CD1c-positive myeloid dendritic cell (primary cell): ENCODE data around the gene ATAD5.
"Not testable (repeated sequence)": the region's sequence is repeated elsewhere in the genome, so short reads cannot be mapped to it uniquely, and the experiment has no call there.

Experiments used
- DNase-seq: peaks from one replicate; pipeline ENCODE4 v3.0.0-alpha.2; 2016; ENCODE audit errors: extremely low spot score

The ATAD5 gene

DNA sequence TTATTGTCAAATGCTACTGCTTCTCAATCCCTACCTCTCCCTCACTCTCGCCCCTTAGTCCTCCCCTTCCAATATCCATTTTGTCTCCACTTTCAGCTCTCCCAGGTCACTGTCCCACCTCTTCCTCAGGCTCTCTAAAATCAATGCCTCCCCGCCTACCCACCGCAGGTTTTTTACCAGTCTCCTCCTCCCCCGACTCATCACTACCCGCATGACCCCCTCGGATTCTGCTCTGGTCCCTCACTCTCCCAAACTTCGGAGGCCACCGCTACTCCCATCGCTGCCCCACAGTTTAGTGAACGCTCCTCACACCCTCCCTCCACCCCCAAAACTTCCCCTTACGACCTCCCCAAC lies 7.8 kb upstream of the ATAD5 start:
- DNase-seq = no peak

DNA sequence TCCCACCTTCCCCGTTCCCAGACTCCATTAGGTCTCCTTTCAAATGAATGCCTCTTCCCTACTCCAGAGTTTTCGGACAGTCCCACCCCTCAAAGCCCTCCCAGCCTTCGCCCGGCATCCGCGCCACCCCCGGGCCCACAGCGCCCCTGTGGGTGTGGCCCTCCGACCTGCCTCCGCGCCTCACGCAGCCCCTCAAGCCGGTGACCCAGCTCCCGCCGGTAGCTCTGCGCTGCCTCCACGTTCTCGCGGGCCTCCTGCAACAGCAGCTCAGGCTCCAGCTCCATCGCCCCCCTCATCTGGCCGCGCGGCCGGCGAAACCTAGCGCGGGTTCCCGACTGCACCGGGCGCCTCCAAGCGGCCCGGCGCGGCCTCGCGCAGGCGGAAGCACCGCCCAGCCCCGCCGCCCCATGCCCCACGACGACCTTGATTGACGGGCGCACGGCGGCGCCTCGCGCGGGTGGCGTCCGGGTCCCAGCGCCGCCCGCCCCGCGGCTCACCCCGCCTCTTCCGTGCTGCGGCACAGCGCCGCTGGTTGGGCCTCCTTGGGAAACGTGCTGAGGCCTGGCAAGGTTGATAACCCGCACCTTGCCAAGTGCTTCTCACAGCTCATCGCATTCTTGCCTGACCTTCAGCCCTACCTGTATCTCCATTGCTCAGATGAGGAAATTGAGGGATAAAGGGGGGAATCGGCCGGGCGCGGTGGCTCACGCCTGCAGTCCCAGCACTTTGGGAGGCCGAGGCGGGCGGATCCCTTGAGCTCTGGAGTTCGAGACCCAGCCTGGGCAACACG lies 7.2 kb upstream of the ATAD5 start, which contains the start of gene CRLF3:
Gene CRLF3 (minus strand): TSS at position 337 of the 790 bp plus-strand sequence. CDS start 41 bp downstream, at position 296.
- DNase-seq = peak; percentile 96

DNA sequence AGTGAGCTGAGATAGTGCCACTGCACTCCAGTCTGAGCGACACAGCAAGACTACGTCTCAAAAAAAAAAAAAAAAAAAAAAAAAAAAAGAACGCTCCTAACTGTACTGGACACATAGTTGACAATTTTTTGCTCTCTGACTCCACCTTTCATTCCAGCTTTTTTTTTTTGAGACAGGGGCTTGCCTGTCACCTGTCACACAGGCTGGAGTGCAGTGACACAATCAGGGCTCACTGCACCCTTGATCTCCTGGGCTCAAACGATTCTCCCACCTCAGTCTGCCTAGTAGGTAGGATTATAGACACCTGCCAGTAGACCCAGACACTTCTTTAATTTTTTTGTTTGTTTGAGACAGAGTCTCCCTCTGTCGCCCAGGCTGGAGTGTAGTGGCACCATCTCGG lies 4.7 kb upstream of the ATAD5 start:
- DNase-seq = no peak

DNA sequence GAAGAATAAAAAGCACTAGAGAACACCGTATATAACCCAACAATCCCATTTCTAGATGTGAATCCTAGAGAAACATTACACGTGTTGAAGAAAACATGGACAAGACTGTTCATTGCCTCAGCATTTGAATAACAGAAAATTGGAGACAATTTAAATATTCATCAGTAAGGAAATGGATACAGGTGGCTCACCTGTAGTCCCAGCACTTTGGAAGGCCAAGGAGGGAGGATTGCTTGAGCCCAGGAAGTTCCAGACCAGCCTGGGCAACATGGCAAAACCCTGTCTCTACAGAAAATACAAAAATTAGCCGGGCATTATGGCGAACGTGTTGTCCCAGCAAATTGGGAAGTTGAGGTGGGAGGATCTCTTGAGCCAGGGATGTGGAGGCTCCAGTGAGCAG lies 2.7 kb upstream of the ATAD5 start:
- no peak for DNase-seq

DNA sequence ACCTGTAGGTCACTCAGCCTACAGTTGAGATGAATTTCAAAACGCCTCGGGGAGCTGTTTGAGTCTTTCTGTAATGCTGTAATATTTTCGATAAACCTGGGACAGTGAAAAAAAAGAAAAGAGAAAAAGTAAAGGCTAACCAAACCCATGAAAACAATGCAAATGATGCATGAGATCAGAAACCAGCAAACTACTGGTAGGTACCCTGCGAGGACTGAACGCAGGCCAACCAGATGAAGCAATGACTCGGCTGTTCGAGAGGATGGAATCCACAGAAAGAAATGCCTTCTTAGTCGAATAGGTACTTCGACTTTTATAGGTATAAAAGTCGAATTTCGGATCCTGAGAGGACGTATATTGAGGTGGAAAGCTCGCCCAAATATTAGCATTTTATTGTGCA lies 509 bp upstream of the ATAD5 start:
- DNase-seq = no peak

DNA sequence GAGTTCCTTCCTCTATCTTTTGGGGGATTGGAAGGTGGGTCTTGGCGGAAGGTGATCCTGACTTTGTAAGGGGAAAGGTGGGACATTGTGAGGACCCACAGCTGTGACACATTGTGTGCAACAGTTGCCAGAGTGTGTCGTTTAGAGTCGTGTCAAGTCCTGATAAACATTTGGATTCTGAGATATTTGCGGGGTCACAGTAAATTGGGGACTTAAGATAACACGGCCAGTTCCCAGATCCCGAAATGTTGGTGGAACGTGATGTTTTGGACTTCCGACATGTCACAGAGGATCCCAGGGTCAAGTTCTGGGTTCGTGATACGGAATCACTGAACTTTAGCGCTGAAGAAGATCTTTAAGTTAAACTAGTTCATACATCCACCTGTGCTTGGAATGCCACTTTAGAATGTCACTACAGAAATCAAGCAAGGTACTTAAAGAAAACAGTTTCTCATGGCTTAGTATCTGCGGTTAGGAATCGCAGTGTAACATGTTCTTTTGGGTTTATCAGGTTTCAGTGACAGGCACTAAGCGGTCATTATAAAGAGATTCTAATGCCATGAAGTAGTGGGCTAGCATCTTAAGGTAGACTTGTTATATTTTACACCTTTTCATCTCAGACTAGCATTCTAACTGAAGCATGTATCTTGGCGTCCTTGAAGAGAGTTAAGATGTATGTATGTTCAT lies 815 bp downstream of the ATAD5 start:
- no peak for DNase-seq

DNA sequence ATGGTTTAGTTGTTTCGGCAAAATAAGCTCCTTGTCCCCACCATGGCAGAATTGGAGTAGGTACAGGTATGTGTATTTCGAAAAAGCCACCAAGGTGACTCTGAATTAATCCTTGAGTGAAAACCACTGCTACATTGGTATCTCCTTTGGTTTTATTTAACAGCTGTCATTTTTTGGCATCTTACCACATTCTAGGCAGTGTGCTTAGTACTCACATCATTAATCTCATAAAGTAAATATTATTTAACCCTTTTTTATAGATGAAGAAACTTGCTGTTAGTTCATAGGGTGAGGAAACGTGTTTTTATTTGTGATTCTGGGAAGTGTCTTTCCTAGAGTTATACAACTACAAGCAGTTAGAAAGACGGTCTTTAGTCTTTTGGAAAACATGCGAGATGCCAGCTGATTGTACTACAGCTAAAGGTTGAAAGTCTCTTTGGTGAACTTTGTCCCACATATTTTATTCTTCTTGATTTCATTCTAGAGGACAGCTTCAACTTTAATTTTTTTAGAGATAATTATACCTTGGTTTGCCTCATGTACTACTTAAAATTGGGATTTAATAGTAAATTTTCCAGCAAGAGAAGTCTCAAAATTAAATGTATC lies 6.5 kb downstream of the ATAD5 start:
- no peak for DNase-seq

DNA sequence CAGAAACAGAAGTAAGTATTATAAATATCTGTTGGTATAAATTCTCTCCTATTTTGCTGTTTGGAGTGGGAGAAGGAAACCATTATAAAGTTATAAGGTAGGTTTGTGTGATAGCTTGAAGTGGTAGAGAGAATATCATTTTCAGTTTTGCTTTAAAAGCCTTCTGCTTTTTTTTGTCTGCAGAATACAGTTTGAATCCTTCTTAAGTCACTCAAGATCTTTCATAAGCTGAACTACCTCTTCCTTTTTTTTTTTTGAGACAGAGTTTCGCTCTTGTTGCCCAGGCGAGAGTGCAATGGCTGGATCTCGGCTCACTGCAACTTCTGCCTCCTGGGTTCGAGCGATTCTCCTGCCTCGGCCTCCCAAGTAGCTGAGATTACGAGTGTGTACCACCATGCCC lies 9.0 kb downstream of the ATAD5 start:
- peak; percentile 70 for DNase-seq

DNA sequence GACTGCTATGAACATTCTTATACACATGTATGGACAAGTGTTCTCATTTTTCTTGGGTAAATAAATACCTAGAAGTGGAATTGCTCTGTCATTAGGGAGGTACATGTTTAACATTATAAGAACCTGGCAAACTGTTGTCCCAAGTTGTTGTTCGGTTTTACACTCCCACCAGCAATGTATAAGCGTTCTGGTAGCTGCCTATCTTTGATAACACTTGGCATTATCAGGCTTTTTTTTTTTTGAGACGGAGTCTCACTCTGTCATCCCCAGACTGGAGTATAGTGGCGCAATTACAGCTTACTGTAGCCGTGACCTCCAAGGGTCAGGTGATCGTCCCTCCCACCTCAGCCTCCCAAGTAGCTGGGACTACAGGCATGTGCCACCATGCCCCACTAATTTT lies 16.3 kb downstream of the ATAD5 start:
- DNase-seq = no peak

DNA sequence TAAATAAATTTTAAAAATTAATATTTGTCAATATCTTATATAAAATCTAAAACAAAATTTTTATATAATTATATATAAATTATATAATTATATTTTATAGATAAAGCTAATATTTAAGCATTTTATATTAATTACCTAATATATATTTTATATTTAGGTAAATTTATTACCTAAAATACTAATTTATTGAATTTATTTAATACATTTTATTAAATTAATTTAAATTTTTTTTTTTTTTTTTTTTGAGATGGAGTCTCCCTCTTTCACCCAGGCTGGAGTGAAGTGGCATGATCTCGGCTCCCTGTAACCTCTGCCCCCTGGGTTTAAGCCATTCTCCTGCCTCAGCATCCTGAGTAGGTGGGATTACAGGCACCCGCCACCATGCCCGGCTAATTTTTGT lies 22.4 kb downstream of the ATAD5 start:
- no peak for DNase-seq

DNA sequence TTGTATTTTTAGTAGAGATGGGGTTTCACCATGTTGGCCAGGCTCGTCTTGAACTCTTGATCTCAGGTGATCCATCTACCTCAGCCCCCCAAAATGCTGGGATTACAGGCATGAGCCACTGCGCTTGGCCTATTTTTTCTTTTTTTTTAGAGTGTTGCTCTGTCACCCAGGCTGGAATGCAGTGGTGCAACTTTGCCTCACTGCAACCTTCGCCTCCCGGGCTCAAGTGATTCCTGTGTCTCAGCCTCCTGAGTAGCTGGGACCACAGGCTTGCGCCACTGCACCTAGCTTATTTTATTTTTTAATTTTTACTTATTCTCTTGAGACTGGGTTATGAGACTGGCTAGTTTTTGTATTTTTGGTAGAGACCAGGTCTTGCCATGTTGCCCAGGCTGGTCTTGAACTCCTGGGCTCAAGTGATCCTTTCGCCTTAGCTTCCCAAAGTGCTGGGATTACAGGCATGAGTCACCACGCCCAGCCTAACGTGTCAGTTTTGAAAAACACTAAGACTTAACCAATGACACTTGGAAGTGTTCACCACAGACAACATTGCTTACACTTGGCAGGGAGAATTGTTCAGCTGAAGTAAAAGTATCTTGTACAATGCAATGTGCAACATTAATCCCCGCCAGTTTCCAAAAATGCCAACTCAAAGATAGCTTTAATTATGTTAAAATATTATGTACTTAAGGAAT lies 26.9 kb downstream of the ATAD5 start:
- DNase-seq = no peak

DNA sequence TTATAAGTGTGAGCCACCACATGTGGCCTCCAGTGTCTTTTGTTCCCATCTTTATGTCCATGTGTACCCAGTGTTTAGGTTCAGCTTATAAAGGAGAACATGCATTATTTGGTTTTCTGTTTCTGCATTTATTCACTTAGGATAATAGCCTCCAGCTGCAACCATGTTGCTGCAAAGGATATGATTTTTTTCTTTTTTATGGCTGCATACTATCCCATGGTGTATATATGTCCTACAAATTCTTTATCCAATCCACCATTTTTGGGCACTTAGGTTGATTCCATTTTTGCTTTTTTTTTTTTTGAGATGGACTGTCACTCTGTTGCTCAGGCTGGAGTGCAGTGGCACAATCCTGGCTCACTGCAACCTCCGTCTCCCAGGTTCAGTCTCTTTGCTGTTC lies 32.9 kb downstream of the ATAD5 start:
- no peak for DNase-seq

DNA sequence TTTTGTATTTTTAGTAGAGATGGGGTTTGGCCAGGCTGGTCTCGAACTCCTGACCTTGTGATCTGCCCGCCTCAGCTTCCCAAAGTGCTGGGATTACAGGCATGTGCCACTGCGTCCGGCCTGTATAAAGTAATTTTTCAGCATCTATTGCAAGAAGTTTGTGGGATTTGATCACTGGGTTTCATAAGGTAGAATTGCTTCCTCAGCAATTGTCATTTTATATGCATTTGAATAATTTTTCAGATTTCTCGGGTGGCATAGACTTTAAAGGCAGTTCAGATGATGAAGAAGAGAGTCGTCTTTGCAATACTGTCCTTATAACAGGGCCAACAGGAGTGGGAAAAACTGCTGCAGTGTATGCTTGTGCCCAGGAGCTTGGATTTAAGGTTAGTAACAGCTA lies 37.2 kb downstream of the ATAD5 start:
- no peak for DNase-seq

DNA sequence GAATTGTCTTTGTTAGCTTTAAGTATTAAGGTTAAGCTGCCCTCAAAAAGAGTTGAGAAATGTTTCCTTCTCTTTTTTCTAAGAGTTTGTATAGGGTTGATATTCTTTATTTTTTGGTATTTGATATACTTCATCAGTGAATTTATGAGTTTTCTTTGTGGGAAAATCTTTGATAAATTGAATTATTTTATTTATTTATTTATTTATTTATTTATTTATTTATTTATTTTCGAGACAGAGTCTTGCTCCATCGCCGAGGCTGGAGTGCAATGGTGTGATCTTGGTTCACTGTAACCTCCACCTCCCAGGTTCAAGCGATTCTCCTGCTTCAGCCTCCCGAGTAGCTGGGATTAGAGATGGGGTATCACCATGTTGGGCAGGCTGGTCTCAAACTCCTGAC lies 54.4 kb downstream of the ATAD5 start:
- no peak for DNase-seq

DNA sequence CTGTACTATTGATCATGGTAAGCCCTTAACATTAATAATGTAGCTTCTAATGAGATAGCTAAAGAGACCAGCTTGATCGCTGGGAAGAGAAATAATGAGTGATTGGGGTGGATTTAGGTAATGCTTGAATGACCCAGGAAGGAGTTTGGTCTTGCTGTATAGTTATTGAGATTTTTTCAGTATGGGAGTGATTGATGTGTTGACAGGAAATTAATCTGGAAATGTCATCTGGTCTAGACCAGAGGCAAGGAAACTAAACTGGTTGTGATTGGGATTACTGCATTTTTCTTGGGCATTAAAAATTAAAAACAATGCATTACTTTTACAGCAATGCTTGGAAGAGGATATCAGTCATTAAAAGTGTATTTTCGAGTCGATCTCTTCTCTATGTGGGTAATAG lies 62.5 kb downstream of the ATAD5 start:
- DNase-seq = no peak

DNA sequence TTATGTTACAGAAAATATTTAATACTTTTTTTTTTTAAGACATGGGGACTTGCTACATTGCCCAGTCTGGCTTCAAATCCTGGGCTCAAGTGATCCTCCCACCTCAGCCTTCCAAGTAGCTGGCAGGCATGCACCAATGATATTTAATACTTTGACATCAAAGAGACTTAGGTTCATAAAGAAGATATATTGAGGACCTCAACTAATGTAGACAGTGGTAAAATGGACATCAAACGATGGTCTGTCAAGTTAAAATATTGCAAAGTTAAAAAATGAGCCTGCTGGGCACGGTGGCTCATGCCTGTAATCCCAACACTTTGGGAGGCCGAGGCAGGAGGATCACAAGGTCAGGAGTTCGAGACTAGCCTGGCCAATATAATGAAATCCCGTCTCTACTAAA lies 65.5 kb downstream of the ATAD5 start:
- DNase-seq = no peak

DNA sequence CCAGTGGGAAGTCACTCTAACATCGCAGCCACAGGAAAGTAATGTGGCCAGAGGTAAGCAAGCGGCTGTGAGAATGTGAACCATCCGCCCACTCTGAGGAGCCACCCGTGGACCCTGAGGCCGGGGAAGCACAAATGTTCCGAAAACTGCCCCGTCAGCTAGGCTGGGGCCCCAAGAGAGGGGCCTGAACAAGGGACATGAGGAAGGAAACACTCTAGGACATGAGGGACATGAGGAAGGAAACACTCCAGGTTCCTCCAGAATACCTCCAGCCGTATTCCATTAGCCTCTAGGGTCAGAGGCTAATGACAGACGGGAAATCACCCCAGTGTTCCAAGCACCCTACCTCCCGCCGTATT lies 74.0 kb downstream of the ATAD5 start:
- DNase-seq = peak; percentile 38

DNA sequence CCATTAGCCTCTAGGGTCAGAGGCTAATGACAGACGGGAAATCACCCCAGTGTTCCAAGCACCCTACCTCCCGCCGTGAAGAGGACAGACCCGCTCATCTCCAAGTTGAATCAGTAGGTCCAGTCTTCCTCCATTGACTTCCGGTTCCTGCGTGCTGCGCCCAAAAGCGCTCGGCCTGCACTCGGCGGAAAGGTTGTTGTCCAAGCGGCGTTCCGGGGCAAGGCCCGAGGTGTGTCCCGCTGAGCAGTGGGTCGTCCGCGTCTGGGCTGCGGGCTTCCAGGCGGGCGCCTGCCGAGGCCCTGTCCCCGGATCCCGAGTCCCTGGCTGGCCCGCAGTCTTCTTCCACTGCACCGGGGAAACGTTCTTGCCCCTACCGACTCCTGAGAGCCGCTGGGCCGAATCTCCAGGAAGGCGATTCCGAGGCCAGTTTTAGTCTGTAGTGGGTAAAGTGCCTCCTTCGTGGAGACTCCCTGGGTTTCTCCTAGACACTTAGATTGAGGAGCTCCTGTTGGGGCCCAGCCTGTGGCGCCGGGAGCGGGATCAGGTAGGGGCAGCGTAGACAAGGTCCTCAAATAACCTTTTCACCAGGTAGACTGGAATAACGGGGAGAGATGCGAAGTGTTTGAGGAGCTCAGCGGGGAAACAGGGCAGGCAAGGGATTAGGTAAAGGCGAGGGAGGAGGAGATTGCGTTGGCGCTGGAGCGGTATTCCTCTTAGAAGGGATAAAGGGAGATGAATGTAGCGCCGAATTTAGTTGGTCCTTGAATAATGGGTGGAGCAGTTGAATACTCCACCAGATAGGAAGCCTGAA lies 74.5 kb downstream of the ATAD5 start, which contains the start of gene TEFM:
Gene TEFM (minus strand): TSS at position 138 of the 811 bp plus-strand sequence. CDS start 40 bp downstream, at position 98.
- DNase-seq = peak; percentile 93

DNA sequence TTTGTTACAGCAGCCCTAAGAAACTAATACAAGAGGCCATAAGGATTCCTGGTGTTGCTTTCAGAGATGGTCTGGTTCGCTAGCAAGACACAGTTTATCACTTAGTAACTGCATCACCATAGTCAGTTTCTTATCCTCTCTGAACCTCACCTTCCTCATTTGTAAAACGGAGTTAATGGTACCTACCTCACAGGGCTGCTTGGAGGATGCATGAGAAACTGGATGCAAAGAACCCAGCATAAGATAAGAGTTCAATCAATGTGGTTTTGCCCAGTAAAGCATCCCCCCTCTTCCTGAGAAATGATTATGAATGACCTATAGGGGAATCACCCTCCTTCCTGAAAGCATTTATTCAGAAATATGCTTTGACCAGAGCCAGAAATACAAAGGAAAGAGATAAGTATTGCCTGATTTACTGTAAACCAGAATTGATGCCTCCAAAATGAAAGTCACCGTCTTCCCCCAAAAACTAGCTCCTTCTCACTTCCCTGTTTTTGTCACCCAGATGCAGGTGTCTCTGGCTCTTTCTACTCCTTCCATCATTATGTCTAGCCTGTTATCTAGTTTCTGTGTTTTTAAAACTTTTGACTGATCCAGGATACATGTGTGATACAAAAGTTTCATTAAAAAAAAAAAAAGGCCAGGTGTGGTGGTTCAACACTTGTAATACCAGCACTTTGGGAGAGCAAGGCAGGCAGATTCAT lies 77.1 kb downstream of the ATAD5 start:
- DNase-seq = no peak

DNA sequence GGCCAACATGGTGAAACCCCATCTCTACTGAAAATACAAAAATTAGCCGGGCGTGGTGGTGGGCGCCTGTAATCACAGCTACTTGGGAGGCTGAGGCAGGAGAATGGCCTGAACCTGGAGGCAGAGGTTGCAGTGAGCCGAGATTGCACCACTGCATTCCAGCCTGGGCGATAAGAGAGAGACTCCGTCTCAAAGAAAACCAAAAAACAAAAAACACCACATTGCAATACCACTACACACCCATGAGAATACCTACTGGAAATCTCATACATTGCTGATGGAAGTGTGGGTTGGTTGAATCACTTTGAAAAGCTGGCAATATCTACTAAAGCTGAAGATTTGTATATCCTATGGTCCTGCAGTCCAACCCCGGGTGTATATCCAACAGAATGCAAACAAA lies 78.4 kb downstream of the ATAD5 start:
- DNase-seq = not testable (repeated sequence)

DNA sequence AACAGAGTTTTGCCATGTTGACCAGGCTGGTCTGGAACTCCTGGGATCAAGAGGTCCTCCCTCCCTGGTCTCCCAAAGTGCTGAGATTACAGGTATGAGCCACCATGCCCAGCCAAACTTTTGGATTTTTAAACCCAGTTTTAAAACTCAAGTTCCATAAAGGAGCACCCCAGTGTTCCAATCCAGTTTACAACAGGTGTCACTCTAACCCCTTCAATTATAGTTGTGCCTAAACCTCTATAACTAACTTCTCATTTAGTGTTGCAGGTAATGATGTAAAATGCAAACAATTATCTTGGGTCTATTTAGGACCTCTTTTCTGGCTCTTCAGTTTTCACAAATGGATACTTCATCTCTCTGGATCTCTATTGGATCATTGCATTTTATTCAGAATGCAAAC lies 82.2 kb downstream of the ATAD5 start:
- DNase-seq = no peak
